ENCODE measurements around the gene MUC5B. TPM values are rescaled to one million over a fixed set of nuclear protein-coding genes. Genes with fewer than 3 reads are reported as not detected.
"Not testable (repeated sequence)": the region's sequence is repeated elsewhere in the genome, so short reads cannot be mapped to it uniquely, and the experiment has no call there.

The MUC5B gene
- total RNA-seq, 2 experiments from 2014 or later: not detected

- CTCF ChIA-PET: no interaction called here
- H3K4me1 Mint-ChIP-seq (ENCODE audit: low read depth): peaks cover 12% of the 10 kb centered on the region
- no peaks in the 10 kb centered on the region for H3K27me3 Mint-ChIP-seq
- no peaks in the 10 kb centered on the region for H3K27me3 ChIP-seq (ENCODE audit: control insufficient read depth in 1 of 2, insufficient read depth in 2 of 2, low read length in 2 of 2)
- POLR2A ChIA-PET: interaction anchor here (1.8 kb wide), 1 partner anchor 48 kb away, joined by 21 read pairs; the partner anchor contains the start of gene TOLLIP
- no peaks in the 10 kb centered on the region for H3K9me3 Mint-ChIP-seq
- H3K4me3 Mint-ChIP-seq: peak overlapping the region; percentile 86
- H3K4me1 ChIP-seq (ENCODE audit: insufficient read depth, low read length): peaks cover 22% of the 10 kb centered on the region
- intact Hi-C loops (cut with DNase I, micrococcal nuclease): loop anchor here in 1 of 2 experiments (1.0 to 10.0 kb wide), 4 partner anchors 122 to 1113 kb away; partner anchors contain the start of genes CD81, POLR2L and TSPAN4
- H3K27ac ChIP-seq (ENCODE audit: low read depth in 1 of 2, low read length in 2 of 2): peak overlapping the region; percentile 75 to 80
- no peaks in the 10 kb centered on the region for H3K36me3 Mint-ChIP-seq (ENCODE audit: low read depth)
- no peaks in the 10 kb centered on the region for H3K36me3 ChIP-seq (ENCODE audit: insufficient read depth, low read length)
- TF ChIP-seq, protein P1, sequence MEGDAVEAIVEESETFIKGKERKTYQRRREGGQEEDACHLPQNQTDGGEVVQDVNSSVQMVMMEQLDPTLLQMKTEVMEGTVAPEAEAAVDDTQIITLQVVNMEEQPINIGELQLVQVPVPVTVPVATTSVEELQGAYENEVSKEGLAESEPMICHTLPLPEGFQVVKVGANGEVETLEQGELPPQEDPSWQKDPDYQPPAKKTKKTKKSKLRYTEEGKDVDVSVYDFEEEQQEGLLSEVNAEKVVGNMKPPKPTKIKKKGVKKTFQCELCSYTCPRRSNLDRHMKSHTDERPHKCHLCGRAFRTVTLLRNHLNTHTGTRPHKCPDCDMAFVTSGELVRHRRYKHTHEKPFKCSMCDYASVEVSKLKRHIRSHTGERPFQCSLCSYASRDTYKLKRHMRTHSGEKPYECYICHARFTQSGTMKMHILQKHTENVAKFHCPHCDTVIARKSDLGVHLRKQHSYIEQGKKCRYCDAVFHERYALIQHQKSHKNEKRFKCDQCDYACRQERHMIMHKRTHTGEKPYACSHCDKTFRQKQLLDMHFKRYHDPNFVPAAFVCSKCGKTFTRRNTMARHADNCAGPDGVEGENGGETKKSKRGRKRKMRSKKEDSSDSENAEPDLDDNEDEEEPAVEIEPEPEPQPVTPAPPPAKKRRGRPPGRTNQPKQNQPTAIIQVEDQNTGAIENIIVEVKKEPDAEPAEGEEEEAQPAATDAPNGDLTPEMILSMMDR (IDR thresholded peaks at IDR 0.05): no peak
- DNase-seq: peak in 1 of 14 experiments; percentile 35
- no peak for ATAC-seq (ENCODE audit: poor library complexity)
- peak overlapping the region; percentile 86 for H3K27ac Mint-ChIP-seq
- no peak overlapping the region for H3K4me3 ChIP-seq (ENCODE audit: low read length)
- H3K9me3 ChIP-seq (ENCODE audit: control insufficient read depth in 1 of 2, insufficient read depth in 1 of 2, low read length in 2 of 2): peaks cover 0 to 12% of the 10 kb centered on the region in 2 experiments
Measured at GRCh38 chr11:1261241-1262071, 38.6 kb downstream of the MUC5B start.

GRCh38 chr11:1262172-1263006, 39.5 kb downstream of the MUC5B start:
- peak overlapping the region; percentile 62 for H3K4me3 ChIP-seq (ENCODE audit: low read length)
- Mint-ChIP-seq H3K27me3 (no peaks in the 10 kb centered on the region), H3K4me3 (peak overlapping the region; percentile 86), H3K36me3 (ENCODE audit: low read depth) (no peaks in the 10 kb centered on the region), H3K27ac (peak overlapping the region; percentile 86), H3K4me1 (ENCODE audit: low read depth) (peaks cover 12% of the 10 kb centered on the region), H3K9me3 (no peaks in the 10 kb centered on the region)
- peak; percentile 79 to 95 (median 86) for DNase-seq
- ChIA-PET CTCF (no interaction called here), POLR2A (interaction anchor here (0.7 to 1.8 kb wide), 5 partner anchors 9 to 233 kb away, joined by 3 to 21 read pairs (median 3); partner anchors contain the start of gene TOLLIP)
- peaks cover 0 to 12% of the 10 kb centered on the region in 2 experiments for H3K9me3 ChIP-seq (ENCODE audit: control insufficient read depth in 1 of 2, insufficient read depth in 1 of 2, low read length in 2 of 2)
- intact Hi-C loops (cut with DNase I, micrococcal nuclease): loop anchor here in 1 of 2 experiments (1.0 to 10.0 kb wide), 4 partner anchors 121 to 1112 kb away; partner anchors contain the start of genes CD81, POLR2L and TSPAN4
- peaks cover 22% of the 10 kb centered on the region for H3K4me1 ChIP-seq (ENCODE audit: insufficient read depth, low read length)
- H3K27me3 ChIP-seq (ENCODE audit: control insufficient read depth in 1 of 2, insufficient read depth in 2 of 2, low read length in 2 of 2): no peaks in the 10 kb centered on the region
- ATAC-seq (ENCODE audit: poor library complexity): peak; percentile 90
- H3K36me3 ChIP-seq (ENCODE audit: insufficient read depth, low read length): no peaks in the 10 kb centered on the region
- TF ChIP-seq, protein P1 (IDR thresholded peaks at IDR 0.05): no peak
- H3K27ac ChIP-seq (ENCODE audit: low read depth in 1 of 2, low read length in 2 of 2): peak overlapping the region; percentile 75 to 80

GRCh38 chr11:1263010-1263409, 40.1 kb downstream of the MUC5B start:
- H3K27ac Mint-ChIP-seq: peak overlapping the region; percentile 86
- TF ChIP-seq, protein P1 (IDR thresholded peaks at IDR 0.05): no peak
- intact Hi-C loops (cut with DNase I, micrococcal nuclease): loop anchor here in 1 of 2 experiments (10.0 kb wide), 3 partner anchors 252 to 1112 kb away; partner anchors contain the start of genes CD81, POLR2L and TSPAN4
- POLR2A ChIA-PET: interaction anchor here (0.7 to 1.8 kb wide), 5 partner anchors 8 to 233 kb away, joined by 3 to 21 read pairs (median 3); partner anchors contain the start of gene TOLLIP
- no peaks in the 10 kb centered on the region for H3K36me3 Mint-ChIP-seq (ENCODE audit: low read depth)
- H3K4me1 Mint-ChIP-seq (ENCODE audit: low read depth): peaks cover 12% of the 10 kb centered on the region
- H3K36me3 ChIP-seq (ENCODE audit: insufficient read depth, low read length): no peaks in the 10 kb centered on the region
- H3K9me3 ChIP-seq (ENCODE audit: control insufficient read depth in 1 of 2, insufficient read depth in 1 of 2, low read length in 2 of 2): peaks cover 0 to 12% of the 10 kb centered on the region in 2 experiments
- DNase-seq: peak in 4 of 14 experiments; percentile 28 to 59 (median 48)
- H3K9me3 Mint-ChIP-seq: no peaks in the 10 kb centered on the region
- no peaks in the 10 kb centered on the region for H3K27me3 ChIP-seq (ENCODE audit: control insufficient read depth in 1 of 2, insufficient read depth in 2 of 2, low read length in 2 of 2)
- CTCF ChIA-PET: no interaction called here
- H3K4me3 Mint-ChIP-seq: peak overlapping the region; percentile 86
- H3K4me3 ChIP-seq (ENCODE audit: low read length): peak overlapping the region; percentile 62
- H3K27ac ChIP-seq (ENCODE audit: low read depth in 1 of 2, low read length in 2 of 2): peak overlapping the region; percentile 75 to 80
- ATAC-seq (ENCODE audit: poor library complexity): peak; percentile 46
- H3K4me1 ChIP-seq (ENCODE audit: insufficient read depth, low read length): peaks cover 26% of the 10 kb centered on the region
- no peaks in the 10 kb centered on the region for H3K27me3 Mint-ChIP-seq

GRCh38 chr11:1264444-1264843, 41.6 kb downstream of the MUC5B start:
- peak; percentile 31 for ATAC-seq (ENCODE audit: poor library complexity)
- POLR2A ChIA-PET: not testable (repeated sequence)

More at GRCh38 chr11:1264444-1264843, 41.6 kb downstream of the MUC5B start:
- H3K36me3 Mint-ChIP-seq (ENCODE audit: low read depth); CTCF ChIA-PET; H3K27ac ChIP-seq (ENCODE audit: low read depth in 1 of 2, low read length in 2 of 2); H3K27me3 ChIP-seq (ENCODE audit: control insufficient read depth in 1 of 2, insufficient read depth in 2 of 2, low read length in 2 of 2); H3K36me3 ChIP-seq (ENCODE audit: insufficient read depth, low read length); H3K4me3 ChIP-seq (ENCODE audit: low read length); H3K9me3 Mint-ChIP-seq; H3K27me3 Mint-ChIP-seq: not testable (repeated sequence)
- Mint-ChIP-seq H3K4me1 (ENCODE audit: low read depth) (peaks cover 12% of the 10 kb centered on the region), H3K27ac (peak overlapping the region; percentile 7), H3K4me3 (peak overlapping the region; percentile 3)
- peak in 5 of 14 experiments; percentile 22 to 81 (median 74) for DNase-seq
- intact Hi-C loops (cut with DNase I, micrococcal nuclease): loop anchor here in 1 of 2 experiments (2.0 to 10.0 kb wide), 4 partner anchors 70 to 1110 kb away; partner anchors contain the start of genes CD81, POLR2L and TSPAN4
- peaks cover 0 to 12% of the 10 kb centered on the region in 2 experiments for H3K9me3 ChIP-seq (ENCODE audit: control insufficient read depth in 1 of 2, insufficient read depth in 1 of 2, low read length in 2 of 2)
- peaks cover 26% of the 10 kb centered on the region for H3K4me1 ChIP-seq (ENCODE audit: insufficient read depth, low read length)

Data from CD4-positive, alpha-beta T cell (primary cell).